Esophagus squamous epithelium (tissue), 4 donors: Measurements from ENCODE around the gene PTPN21.

Source experiments
- POLR2A ChIP-seq, 4 donors: fragments of 450-650 bp; IDR thresholded peaks; one replicate each; pipeline ENCODE4 v1.6.1; 2017; ENCODE audit warnings: antibody characterized with exemption in 4 of 4, mild to moderate bottlenecking in 4 of 4, moderate library complexity in 3 of 4
- TF ChIP-seq, protein P1 (sequence below), 6 experiments: fragments of 450-650 bp in 4 of 6; fragments of 200-600 bp in 2 of 6; sonication (generic) in 2 of 6; IDR thresholded peaks; one replicate each; pipeline ENCODE4 v1.5.1; 2016 to 2019; ENCODE audit warnings: antibody characterized with exemption in 6 of 6, mild to moderate bottlenecking in 4 of 6, moderate library complexity in 4 of 6

DNA sequence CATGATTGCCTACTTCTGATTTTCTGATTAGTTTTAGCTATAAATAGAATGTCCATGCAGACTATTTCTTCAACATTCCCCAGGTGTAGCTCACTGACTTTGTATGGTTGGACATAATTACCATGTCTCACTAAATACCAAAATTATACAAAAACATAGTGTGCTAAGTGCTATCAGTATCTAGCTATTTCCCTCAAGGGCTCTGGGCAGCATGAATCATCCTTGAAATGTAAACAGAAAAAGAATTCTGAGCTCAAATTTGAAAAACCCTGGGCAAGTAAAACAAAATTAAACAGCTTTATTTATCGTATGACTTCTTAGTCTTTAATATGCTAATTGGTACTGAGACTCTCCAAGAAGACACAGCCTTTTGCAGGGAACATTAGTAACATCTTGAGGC is 86.4 kb downstream of the PTPN21 start:
- TF ChIP-seq, protein P1, sequence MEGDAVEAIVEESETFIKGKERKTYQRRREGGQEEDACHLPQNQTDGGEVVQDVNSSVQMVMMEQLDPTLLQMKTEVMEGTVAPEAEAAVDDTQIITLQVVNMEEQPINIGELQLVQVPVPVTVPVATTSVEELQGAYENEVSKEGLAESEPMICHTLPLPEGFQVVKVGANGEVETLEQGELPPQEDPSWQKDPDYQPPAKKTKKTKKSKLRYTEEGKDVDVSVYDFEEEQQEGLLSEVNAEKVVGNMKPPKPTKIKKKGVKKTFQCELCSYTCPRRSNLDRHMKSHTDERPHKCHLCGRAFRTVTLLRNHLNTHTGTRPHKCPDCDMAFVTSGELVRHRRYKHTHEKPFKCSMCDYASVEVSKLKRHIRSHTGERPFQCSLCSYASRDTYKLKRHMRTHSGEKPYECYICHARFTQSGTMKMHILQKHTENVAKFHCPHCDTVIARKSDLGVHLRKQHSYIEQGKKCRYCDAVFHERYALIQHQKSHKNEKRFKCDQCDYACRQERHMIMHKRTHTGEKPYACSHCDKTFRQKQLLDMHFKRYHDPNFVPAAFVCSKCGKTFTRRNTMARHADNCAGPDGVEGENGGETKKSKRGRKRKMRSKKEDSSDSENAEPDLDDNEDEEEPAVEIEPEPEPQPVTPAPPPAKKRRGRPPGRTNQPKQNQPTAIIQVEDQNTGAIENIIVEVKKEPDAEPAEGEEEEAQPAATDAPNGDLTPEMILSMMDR (IDR thresholded peaks at IDR 0.05): no peak
- no peak for TF ChIP-seq POLR2A (IDR thresholded peaks at IDR 0.05)
